Brain pericyte (primary cell): ENCODE measurements around the gene DIO3.

Source experiments
- DNase-seq: peaks from one replicate; pipeline ENCODE4 v3.0.0-alpha.2; 2012; ENCODE audit warnings: low read depth, low spot score

DIO3 gene

GRCh38 chr14:101583006-101583714 is 21.9 kb downstream of the DIO3 start:
- DNase-seq: no peak

GRCh38 chr14:101583715-101584054 is 22.4 kb downstream of the DIO3 start:
- DNase-seq: no peak

GRCh38 chr14:101584055-101584859 is 23.0 kb downstream of the DIO3 start:
- DNase-seq: no peak

GRCh38 chr14:101585211-101585610 is 23.9 kb downstream of the DIO3 start:
- no peak for DNase-seq

- DNase-seq: no peak
Observed at GRCh38 chr14:101586531-101587430, 25.5 kb downstream of the DIO3 start.

GRCh38 chr14:101587441-101587911 is 26.2 kb downstream of the DIO3 start:
- DNase-seq: no peak

GRCh38 chr14:101588286-101588975 is 27.1 kb downstream of the DIO3 start:
- no peak for DNase-seq

- DNase-seq: no peak
Observed at GRCh38 chr14:101588990-101589389, 27.7 kb downstream of the DIO3 start.

GRCh38 chr14:101589486-101590015 is 28.3 kb downstream of the DIO3 start:
- no peak for DNase-seq

GRCh38 chr14:101590062-101590461 is 28.8 kb downstream of the DIO3 start:
- DNase-seq: no peak

- no peak for DNase-seq
Observed at GRCh38 chr14:101590616-101591015, 29.3 kb downstream of the DIO3 start.

GRCh38 chr14:101591121-101591520 is 29.8 kb downstream of the DIO3 start:
- no peak for DNase-seq

GRCh38 chr14:101591582-101591981 is 30.3 kb downstream of the DIO3 start:
- no peak for DNase-seq

- no peak for DNase-seq
Observed at GRCh38 chr14:101593411-101594238, 32.3 kb downstream of the DIO3 start.

- DNase-seq: no peak
Observed at GRCh38 chr14:101594511-101595148, 33.3 kb downstream of the DIO3 start.

GRCh38 chr14:101595349-101595748 is 34.1 kb downstream of the DIO3 start:
- no peak for DNase-seq

- no peak for DNase-seq
Observed at GRCh38 chr14:101595887-101596721, 34.8 kb downstream of the DIO3 start.

- no peak for DNase-seq
Observed at GRCh38 chr14:101596742-101597141, 35.4 kb downstream of the DIO3 start.

- no peak for DNase-seq
Observed at GRCh38 chr14:101598159-101598558, 36.9 kb downstream of the DIO3 start.
